Activated CD4-positive, alpha-beta T cell treated with anti-CD3 and anti-CD28 coated beads for 1 hour (primary cell): Measurements from ENCODE around the gene C22orf31.
"Not testable (repeated sequence)": the region's sequence is repeated elsewhere in the genome, so short reads cannot be mapped to it uniquely, and the experiment has no call there.

Experiments used
- DNase-seq: peaks from one replicate; pipeline ENCODE4 v3.0.0-alpha.2; 2020

C22orf31 gene

DNA sequence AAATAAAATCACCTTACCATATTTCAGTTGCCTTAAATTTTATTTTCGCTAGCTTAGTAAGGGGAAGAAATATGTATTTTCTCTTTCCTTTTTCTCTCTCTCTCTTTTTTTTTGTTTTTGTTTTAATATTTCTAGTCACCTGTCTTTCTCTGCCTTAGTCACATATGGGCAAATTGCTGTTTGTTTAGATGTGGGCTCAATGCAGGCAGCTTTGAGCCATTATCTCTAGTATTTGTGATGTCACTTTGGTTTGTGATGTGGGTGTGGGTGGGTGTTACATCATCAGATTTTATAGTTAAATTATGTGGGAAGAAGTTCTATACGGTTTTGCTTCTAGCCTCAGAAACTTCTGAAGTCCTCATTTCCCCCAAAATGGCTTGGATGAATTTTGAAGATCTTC, at the start of gene C22orf31:
C22orf31 (minus strand) TSS at position 59 of the 400 bp plus-strand sequence; CDS start at position 20, 39 bp downstream.
- DNase-seq, result no peak

DNA sequence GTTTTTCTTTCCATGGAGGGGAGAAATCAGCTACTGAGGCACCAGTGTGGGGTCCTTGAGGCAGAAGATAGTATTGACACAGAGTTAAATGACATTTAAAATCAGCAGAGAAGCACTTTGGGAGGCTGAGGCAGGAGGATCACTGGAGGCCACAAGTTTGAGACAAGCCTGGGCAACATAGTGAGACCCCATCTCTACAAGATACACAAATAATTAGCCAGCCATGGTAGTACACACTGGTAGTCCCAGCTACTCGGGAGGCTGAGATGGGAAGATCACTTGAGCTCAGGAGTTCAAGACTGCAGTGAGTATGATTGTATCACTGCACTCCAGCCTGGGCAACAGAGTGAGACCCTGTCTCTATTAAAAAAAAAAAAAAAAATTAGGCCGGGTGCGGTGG, 49.3 kb upstream of the C22orf31 start:
- no peak for DNase-seq

DNA sequence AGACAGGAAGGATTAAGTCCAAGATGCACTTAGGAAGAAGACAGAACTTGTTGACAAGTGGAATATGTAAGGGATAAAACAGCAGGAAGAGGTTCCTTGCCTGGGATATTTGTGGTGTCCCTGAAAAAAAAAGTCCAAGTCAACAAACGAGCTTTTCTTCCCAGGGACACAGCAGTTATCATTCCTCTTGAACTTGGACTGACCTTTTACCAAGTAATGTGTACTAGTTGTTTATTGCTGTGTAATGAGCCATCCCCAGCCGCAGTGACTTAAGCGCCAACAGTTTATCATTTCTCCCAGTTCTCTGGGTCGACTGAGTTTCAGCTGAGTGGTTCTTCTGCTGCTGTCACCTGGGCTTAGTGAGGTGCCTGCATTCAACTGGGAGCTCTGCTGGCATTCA, 48.2 kb upstream of the C22orf31 start:
- no peak for DNase-seq

DNA sequence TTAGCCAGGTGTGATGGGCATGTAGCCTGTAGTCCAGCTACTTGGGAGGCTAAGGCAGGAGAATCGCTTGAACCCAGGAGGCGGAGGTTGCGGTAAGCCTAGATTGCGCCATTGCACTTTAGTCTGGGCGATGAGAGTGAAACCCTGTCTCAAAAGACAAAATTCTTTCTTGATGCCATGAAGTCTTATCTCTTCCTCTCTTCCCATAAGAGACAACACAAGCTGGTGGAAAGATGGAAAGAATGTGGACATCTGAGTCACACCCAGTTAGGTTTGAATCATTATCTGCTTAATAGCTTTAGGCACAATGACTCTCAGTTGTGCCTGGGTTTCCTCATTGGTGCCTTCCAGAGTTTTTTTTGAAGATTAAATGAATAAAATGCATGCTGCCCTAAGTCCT, 46.5 kb upstream of the C22orf31 start:
- no peak for DNase-seq

DNA sequence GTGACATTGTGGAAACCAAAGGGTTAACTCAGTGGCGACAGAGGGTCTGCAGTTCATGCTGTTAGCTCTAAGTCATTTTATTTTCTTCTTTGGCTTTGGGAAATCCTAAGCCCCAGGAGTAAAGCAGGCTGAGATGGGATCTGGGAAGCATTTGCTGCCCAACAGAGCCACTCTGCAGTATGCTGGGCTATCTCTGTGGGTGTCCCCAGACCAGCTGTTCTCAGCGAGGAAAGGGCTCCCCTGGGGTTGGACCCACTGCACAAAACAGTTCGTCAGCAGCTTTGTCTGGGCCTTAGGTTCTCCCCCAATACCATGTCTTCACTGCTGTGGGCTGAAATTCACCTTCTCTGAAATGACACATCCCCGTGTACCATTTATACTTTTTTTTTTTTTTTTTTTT, 45.2 kb upstream of the C22orf31 start:
- DNase-seq, result no peak

DNA sequence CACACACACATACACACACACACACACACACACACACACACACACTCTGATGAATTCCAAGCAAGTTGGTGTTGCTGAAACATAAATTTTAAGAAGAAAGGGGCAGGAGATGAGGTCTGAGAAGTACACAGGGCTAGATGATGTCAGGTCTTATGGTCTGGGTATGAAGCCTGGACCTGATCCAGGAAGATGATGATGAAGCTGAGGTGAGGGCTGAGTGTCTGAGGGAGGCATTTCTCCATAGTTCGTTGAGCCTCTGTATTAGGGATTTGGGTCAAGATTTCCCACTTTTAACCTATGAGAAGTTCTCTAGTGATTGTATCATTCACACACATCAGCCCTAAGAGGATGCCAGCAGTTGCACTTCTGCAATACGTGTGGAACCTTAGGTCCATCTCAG, 43.8 kb upstream of the C22orf31 start:
- no peak for DNase-seq

DNA sequence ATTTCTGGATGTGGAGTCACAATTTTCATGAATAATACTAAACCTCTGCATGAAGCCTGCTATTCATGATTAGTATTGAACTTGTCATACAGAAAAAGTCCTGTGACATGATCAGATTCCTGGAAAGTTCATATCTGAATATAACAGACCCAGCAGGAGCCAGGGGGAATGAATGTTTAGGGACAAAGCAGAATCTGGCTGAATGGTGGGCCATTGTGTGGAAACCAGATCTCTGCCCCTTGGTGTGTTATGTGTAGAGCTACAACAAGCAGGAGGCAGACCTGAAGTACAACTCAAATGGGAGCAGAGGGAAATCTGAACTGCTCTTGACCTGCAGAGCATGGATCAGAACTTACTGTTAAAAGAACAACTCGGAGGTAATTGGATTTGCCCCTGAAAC, 41.5 kb upstream of the C22orf31 start:
- DNase-seq, result no peak

DNA sequence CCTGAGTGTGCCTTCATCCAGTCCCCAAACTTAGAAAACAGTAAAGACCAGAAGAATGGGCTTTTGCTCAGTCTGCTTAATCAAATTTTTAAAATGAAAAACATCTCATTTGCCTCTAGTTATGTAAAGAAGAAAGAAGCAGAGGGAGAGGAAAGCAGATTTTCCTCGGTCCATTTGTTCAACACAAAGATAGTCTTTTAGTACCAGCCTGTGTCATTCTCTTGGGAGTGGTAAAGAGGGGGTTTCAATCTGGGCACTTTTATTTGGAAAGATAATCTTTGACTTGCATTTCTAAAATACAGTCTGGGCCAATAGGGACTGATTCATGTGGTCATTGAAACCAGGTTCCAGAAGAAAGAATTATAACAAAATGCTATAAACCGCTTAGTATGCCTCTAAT, 40.7 kb upstream of the C22orf31 start:
- DNase-seq, result no peak

DNA sequence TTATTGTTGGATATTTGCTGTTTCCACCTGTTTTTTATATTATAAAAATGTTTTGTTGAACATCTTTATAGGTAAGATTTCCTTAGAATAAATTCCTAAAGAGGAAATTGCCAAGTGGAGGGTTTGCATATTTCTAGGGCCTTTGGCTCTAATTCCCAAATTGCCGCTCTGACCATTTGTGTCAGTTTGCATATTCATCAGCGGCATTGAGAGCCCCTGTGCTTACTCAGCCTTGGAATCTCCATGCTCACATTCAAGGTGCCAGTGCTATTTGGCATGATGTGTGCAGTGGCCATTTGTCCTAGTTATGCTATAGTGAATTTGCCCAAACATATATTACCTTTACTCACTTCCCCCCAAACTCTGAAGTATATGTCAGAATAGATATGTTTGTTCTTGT, 36.7 kb upstream of the C22orf31 start:
- DNase-seq, result no peak

DNA sequence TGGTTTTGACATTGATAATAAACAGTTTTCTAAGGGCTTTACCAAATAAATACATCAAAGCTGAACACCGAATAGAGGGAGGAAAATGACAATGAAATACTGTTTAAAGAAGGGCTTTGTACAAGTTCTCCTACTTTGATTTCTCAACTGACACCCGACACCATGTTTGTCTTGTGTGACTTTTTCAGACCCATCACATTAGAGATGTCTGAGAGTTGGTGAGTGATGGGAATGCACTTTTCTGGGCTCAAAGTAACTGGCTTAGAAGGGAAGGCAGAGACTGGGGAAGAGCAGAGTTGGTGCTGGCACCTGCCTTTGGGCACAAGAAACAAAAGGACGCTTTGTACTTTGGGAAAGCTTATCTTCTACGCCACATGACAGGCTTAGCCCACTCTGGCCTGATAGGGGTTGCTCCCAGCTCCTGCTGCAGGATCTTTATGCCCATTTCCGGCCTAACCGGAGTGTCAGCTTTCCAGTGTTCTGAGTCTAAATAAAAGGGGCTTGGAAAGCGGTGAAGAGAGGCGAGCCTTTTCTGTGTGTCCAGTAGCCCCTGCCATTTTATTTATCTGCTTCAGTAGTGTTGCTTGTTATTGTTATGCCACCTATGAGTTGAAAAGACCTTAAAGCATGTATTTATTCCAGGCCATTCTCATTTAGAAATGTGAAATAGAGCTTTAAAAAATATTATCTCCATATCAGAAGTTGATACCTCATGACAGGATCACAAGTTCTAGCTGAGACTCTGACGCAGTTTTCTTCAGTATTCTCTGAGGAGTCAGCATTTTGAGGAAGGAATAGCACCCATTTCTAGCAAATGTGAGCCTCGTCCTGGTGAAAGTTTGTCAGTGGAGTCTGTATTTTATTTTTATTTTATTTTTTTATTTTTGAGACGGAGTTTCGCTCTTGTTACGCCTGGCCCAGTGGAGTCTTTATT, 35.4 kb upstream of the C22orf31 start:
- DNase-seq, result no peak

DNA sequence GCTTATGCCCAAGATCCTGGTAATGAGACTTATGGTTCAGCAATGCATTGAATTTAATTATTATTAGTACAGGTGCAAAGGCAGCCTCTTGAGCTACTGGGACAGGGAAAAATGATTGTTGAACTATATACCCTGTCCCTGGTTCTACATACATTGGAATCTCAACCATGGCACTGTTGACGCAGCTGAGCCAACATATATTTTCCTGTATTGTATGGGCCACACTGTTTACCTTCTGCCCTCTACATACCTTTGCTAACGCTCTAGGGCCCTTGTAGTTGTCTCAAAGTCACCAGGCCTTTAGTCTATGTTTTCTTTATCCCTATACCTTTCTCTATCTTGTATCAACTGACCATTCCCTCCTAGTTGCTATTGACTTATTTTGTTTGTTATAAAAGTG, 33.8 kb upstream of the C22orf31 start:
- DNase-seq, result no peak

DNA sequence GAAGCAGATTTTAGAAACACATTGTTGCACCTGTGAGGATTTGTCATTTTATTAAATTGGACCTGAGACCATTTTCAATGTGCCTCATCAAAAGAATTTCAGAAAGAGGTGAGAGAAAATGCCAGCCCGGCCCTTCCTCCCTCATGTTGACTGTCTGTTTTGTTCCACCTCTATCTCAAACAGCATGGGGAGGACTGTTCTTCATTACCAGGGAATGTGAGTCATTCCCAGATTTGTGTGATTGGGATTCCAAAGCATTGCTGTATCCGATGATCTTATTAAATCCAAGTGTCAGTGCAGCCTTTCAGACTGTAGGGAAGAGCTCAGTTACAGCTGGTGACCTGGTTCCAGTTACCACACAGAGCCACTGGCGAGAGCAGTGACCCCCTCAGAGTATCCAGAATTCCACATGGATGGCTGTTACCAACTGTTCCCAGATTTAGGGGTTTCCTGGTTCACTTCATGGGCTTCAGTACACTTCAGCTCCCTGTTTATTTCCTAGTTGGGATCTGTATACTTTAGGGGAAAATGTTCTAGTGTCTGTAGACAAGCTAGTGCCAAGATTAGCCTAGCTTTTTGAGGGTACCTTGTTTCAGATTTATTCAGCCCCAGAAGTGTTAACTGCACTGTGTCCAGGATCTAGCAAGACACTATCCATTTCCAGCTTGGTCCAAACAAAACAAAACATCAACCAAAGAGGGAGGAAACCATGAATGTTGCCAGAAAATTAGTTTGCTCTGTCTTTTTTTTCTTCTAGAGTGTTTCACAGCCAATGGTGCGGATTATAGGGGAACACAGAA, 32.1 kb upstream of the C22orf31 start:
- no peak for DNase-seq

DNA sequence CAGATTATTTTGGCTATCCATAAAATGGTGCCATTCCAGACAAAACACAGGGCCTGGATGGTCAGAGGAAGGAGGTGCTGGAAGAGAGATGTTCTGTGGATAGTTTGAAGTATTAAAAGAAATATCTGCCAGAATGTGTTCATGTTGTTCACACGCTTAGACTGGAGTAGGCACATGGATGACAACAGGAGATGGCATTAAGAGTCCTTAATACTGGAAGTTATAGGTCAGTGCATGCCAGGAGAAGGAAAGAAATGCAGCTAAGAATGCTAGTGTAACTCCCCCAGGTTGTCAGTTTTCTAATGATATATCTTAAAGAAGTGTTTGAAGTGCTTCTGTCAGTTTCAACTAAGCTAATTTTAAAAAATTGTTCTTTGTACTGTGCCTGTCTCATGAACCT, 31.4 kb upstream of the C22orf31 start:
- no peak for DNase-seq

DNA sequence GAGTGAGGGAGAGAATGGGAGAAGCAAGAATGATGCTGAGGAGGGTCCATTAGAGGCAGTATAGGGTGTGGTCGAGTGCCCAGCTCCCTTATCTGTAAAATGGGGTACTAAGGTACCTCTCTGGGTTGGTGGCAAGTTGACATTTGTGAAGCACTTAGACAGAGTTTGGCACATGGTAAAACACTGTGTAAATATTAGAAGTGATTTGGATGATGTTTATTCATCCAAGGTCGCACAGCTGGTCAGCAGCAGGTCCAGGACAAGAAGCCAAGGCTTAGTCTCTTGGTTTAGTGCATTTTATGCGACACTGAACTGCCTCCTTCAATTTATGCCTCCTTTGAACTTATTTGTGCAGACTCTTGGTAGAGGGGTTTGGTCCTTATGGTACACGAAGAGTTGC, 30.6 kb upstream of the C22orf31 start:
- DNase-seq, result no peak

DNA sequence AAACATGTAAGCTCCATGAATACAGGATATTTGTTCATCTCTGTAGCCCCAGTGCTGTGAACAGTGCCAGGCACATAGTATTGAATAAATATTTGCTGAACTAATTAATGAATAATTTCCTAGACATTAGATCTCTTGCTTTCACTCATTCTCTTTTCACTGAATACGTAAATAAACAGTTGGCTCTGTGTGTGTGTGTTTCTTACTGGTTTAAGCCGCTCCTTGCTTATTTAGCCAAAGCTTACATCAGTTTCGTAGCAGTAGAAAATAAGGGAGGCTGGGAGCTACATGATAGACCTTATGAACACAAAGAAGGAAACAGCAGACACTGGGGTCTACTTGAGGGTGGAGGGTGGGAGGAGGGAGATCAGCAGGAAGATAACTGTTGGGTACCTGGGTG, 28.4 kb upstream of the C22orf31 start:
- no peak for DNase-seq

DNA sequence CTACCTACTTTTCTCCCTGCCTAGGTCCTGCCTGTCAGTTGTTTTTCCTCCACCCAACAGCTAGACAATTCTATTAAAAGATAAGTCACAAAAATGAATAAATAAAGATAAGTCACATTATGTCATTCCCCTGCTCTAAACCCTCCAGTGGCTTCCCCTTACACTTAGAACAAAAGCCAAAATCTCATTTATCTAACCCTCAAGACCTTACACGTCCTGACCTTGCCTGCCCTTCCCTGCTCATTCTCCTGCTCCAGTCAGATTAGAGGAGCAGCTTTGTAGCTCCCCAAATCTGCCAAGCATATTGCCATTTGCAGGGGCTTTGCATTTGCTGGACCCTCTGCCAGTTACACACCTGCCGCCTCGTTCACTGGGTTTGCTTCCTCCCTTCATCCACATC, 27.9 kb upstream of the C22orf31 start:
- no peak for DNase-seq

DNA sequence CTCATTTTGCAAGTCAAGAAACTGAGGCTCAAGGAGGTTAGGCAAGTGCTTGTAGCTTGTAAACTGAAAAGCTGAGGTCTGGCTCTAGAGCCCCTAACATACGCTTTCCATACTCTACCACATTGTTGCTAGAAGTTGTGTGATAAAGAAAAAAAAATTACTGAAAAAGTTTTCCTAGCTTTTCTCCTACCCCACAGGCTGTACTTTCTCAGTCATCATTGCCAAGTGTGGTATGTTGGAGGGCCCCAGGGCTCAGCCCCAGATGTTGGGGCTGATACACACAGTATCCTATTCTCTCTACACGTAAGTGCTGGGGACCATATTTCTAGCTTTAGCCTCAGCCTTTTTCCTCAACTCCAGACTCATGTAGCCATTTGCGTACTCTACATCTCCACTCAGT, 27.2 kb upstream of the C22orf31 start:
- no peak for DNase-seq

DNA sequence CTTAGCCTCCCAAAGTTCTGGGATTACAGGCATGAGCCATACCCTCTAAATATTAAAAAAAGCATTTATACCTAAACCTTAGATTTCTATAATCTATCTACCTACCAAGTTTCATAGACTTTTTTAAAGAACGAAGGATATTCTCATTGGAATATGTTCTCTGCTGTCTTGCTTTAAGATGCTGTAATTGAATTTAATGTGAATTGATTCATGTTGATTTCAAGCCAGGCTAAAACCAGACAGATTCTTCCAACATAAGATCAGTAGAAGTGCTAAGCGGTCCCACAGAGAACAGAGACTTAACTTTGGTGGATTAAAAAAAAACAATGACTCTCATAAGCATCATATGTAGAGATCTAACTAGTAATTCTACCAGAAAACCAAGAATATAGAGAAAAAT, 25.4 kb upstream of the C22orf31 start:
- DNase-seq, result no peak

DNA sequence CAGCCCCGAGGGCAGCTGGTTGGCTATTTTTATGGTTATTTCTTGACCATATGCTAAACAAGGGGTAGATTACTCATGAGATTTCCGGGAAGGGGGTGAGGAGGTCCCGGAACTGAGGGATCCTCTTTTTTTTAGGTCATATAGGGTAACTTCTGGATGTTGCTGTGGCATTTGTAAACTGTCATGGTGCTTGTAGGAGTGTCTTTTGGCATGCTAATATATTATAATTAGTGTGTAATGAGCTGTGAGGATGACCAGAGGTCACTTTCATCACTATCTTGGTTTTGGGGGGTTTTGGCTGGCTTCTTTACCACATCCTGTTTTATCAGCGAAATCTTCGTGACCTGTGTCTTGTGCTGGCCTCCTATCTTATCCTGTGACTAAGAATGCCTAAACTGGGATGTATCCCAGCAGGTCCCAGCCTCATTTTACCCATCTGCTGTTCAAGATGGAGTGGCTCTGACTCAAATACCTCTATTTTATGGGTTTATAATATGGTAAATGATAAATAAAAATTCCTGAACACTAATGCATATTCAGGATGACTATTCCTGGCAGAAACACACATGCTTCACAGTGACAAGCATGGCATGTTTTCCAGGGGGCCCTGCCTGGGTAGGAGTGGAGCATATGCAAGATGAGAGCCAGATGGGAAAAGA, 22.4 kb upstream of the C22orf31 start:
- DNase-seq, result no peak

DNA sequence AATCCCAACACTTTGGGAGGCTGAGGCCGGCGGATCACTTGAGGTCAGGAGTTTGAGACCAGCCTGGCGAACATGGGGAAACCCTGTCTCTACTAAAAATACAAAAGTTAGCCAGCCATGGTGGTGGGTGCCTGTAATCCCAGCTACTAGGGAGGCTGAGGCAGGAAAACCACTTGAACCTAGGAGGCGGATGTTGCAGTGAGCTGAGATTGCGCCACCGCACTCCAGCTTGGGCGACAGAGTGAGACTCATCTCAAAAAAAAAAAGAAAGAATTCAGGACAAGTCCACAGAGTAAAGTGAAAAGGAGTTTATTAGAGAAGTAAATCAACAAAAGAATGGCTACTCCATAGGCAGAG, 21.9 kb upstream of the C22orf31 start:
- DNase-seq, result not testable (repeated sequence)

DNA sequence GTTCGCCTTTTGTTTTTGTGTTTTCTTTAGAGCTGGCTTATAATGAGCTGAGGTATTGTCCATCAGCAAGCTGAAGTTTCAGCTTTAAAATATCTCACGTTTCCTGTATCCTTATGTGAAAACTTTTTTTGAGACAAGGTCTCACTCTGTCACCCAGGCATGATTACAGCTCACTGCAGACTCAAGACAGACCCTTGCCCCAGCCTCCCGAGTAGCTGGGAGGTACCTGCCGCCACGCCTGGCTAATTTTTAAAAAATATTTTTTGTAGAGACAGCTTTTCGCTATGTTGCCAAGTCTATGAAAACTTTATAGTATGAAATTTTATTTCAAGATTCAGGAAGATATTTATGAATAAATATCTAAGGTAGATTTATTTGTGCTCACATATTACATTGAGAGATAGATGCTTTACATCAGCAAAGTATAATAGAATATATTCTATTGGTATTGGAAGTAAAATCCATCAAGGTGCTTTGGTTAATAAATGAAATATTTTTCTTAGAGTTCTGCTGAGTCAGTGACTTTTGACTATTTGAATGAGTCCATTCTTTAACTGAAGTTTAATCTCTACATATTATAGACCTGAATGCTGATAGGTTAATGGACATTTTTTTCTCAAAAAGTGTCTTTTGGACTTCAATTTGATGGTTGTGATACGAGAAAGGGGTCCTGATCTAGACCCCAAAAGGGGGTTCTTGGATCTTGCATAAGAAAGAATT, 21.4 kb upstream of the C22orf31 start:
- no peak for DNase-seq

DNA sequence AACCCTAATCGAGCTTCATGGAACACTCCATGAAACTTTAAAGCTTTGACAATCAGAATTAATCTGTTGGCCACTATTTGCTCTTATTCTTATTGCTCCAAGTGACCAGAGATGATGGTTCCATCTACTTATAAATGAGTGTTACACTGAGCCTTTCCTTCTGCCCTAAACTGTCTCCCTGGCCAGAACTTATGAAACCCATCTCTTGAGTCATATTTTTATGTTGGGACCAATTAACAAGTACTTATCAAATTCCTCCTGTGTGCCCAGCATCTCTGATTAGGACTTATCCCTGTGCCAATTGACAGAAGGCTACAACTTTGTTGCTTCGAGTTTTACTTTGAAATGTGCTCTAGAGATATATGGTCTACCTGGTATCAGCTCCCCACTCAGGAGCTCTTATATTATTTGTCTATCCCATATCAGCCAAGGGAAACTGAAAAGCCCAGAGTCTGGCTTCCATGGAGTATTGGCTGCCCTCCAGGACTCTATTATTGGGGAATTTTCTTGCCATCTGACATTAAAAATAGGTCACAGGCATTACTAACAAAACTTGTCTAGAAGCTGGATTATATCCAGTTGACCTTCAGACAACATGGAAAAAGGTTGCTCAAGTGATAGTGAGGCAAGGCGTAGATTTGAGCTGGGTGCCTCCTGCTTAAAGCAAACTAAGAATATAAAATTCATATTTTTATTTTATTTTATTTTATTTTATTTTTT, 20.0 kb upstream of the C22orf31 start:
- DNase-seq, result no peak
